Activated CD8-positive, alpha-beta memory T cell treated with anti-CD3 and anti-CD28 coated beads, Interleukin-2, amount 50 U/mL, for 24 hours (primary cell): Measurements from ENCODE around the gene MIPOL1.
"Not testable (repeated sequence)": the region's sequence is repeated elsewhere in the genome, so short reads cannot be mapped to it uniquely, and the experiment has no call there.

Experiments
- DNase-seq: peaks from one replicate; pipeline ENCODE4 v3.0.0-alpha.2; 2020; ENCODE audit errors: extremely low read depth

MIPOL1 gene

DNA sequence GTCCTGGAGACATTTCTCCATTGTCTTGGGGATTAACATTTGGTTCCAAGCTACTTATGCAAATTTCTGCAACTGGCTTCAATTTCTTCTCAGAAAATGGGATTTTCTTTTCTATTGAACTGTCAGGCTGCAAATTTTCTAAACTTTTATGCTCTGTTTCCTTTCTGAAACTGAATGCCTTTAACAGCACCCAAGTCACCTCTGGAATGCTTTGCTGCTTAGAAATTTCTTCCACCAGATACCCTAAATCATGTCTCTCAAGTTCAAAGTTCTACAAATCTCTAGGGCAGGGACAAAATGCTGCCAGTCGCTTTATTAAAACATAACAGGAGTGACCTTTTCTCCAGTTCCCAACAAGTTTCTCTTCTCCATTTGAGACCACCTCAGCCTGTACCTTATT, 264.7 kb downstream of the MIPOL1 start:
- not testable (repeated sequence) for DNase-seq

- no peak for DNase-seq
Measured at GRCh38 chr14:37464192-37464858, 266.6 kb downstream of the MIPOL1 start.

DNA sequence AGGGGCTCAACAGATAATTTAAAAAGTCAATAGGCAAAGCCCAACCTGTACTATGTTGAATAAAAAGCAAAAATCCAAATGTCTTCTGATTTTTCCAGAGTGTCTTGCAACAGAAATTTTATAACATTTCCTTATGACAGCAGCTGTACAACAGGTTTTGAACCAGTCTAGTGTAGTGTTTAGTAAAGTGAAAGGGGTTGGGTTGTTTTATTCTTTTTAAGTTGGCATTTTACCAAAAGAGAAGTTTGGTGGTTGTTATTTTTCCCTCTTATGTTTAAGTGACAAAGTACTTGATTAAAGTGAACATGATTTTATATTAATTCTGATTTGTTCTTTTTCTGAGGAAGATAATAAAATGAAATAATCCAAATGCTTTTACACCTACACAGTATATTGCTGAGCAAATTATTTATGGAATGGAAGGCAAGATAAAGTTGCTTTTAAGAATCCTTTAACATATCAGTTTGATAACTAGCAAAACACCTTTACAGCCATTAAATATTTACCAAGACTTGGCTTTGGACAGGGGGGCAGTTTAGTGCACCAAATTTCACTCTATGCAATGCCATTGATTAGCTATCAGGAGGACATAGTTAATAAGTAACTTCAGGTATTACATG, 268.4 kb downstream of the MIPOL1 start:
- no peak for DNase-seq

DNA sequence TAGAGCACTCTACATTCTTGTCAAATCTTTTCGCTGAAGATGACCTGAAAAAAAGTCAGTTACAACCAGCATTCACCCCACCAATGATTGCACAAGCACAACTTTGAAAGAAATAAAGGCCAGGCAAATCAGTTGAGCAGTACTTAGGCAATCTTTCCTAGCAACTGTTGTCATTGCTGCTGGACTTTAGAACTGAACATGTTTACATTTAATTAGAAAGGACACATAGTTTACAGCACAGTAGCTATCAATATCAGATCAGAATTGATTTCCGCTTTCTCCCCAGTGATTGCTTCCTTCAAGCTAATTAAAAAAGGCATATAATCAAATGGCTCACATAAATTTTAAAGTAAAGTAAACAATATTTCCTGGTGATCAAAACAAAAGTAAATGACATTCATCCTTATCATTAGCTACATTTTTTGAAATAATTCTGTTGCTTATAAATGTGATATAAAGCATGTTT, 268.9 kb downstream of the MIPOL1 start:
- DNase-seq = no peak

- DNase-seq = no peak
Measured at GRCh38 chr14:37469650-37470049, 271.9 kb downstream of the MIPOL1 start.

DNA sequence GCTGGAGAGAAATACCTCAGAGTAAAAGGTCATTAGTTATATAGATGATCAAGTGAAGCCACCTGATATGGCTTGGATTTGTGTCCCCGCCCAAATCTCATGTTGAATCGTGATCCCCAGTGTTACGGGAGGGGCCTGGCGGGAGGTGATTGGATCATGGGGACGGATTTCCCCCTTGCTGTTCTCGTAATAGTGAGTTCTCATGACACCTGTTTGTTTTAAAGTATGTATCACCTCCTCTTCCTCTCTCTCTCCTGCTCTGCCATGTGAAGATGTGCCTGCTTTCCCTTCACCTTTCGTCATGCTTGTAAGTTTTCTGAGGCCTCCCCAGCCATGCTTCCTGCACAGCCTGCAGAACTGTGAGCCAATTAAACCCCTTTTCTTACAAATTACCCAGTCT, 272.5 kb downstream of the MIPOL1 start:
- no peak for DNase-seq

- DNase-seq = no peak
Measured at GRCh38 chr14:37472906-37473305, 275.2 kb downstream of the MIPOL1 start.

DNA sequence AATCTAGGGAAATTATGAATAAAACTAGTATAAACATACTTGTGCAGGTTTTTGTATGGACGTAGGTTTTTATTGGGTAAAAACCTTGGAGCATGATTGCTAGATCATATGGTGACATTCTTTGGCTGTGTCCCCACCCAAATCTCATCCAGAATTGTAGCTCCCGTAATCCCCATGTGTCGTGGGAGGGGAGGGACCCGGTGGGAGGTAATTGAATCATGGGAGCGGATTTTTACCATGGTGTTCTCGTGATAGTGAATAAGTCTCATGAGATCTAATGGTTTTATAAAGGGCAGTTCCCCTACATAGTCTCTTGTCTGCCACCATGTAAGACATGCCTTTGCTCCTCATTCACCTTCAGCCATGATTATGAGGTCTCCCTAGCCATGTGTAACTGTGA, 276.5 kb downstream of the MIPOL1 start:
- no peak for DNase-seq

GRCh38 chr14:37480446-37481290, 282.9 kb downstream of the MIPOL1 start:
- DNase-seq = no peak

- DNase-seq = no peak
Measured at GRCh38 chr14:37482428-37482827, 284.7 kb downstream of the MIPOL1 start.

DNA sequence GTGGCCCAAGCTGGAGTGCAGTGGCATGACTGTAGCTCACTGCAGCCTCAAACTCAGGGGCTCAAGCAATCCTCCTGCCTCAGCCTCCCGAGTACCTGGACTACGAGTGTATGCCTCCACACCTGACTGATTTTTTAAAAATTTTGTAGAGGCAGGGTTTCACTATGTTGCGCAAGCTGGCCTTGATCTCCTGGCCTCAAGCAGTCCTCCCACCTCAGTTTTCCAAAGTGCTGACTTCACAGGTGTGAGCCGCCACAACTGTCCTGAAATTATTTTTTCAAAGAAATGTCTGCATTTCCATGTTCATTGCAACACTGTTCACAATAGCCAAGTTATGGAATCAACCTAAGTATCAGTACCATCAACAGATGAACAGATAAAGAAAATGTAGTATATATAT, 285.9 kb downstream of the MIPOL1 start:
- DNase-seq = no peak

- no peak for DNase-seq
Measured at GRCh38 chr14:37490607-37491006, 292.9 kb downstream of the MIPOL1 start.

- no peak for DNase-seq
Measured at GRCh38 chr14:37491076-37491475, 293.3 kb downstream of the MIPOL1 start.

DNA sequence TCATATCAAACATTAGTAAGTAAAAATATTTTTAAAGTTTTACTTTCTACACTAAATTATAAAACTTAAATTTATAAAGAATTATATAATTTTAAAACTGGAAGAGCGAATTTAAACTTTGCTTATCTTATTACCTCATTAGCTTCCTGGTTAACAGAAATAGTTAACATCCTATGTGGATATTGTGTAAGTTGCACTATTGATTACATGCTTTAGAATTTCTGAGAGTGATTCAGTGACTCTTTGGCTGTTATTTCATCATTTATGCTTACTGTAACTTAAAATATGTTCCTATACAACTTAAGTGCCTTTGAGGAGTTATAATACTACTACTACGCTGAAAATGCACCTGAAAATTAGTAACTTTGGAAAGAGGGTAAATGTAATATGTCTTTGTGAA, 295.9 kb downstream of the MIPOL1 start:
- DNase-seq = no peak

DNA sequence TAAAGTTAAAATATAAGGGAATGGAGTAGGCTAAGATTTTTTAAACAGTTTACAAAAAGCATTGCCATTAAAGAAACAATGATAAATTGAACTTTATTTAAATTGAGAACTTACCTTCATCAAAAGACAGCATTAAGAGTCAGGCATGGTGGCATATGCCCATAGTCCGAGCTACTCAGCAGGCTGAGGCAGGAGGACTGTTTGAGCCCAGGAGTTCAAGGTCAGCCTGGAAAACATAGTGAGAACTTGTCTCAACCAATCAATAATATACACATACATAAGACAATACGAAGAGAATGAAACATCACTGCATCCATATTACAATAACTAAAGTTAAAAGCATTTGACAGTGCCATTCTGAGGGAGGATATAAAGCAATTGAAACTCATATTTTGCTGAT, 299.7 kb downstream of the MIPOL1 start:
- DNase-seq = no peak

DNA sequence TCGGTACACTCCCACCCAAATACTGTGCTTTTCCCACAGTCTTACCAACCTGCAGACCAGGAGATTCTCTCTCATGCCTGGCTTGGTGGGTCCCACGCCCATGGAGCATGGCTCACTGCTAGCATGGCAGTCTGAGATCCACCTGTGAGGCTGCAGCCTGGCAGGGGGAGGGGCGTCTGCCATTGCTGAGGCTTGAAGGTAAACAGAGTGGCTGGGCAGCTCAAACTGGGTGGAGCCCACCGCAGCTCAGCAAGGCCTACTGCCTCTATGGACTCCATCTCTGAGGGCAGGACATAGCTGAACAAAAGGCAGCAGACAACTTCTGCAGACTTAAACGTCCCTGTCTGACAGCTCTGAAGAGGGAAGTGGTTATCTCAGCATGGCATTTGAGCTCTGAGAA, 304.1 kb downstream of the MIPOL1 start:
- DNase-seq = no peak

DNA sequence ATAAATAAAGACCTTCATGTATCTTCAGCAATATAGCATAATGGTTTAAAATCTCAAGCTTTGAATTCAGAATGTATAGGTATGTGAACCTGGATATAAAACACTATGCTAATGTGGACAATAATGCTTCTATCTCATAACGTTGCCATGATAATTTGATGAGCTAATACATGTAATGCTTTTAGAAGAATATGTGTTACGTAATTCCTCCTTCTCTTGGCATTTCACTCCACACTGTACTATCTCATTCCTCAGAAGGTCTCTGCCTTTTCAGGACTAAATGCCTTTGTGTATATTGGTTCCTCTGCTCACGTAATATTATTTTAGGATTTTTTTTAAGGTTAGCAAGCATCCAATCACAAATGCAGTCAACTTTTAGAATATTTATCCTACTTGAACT, 310.8 kb downstream of the MIPOL1 start:
- DNase-seq = no peak

GRCh38 chr14:37512173-37512572, 314.4 kb downstream of the MIPOL1 start:
- no peak for DNase-seq

GRCh38 chr14:37515771-37516170, 318.0 kb downstream of the MIPOL1 start:
- DNase-seq = no peak

DNA sequence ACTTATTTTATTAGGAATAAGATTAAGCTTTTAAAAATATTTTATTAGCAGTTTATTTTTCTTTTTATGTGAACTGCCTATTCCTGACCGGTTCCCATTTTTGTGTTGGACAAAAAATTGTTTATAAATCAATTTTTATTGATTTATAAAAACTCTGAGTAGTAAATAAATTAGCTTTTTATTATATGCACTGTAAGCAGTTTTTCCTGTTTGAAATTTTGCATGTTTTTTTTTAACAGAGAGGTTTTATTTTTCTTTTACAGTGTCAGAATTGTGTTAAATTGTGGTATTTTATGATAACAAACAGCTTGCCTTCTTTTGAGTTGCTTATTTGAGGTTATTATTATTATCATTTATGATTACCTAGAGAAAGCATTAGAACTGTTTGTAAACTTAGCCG, 329.3 kb downstream of the MIPOL1 start:
- DNase-seq = no peak

DNA sequence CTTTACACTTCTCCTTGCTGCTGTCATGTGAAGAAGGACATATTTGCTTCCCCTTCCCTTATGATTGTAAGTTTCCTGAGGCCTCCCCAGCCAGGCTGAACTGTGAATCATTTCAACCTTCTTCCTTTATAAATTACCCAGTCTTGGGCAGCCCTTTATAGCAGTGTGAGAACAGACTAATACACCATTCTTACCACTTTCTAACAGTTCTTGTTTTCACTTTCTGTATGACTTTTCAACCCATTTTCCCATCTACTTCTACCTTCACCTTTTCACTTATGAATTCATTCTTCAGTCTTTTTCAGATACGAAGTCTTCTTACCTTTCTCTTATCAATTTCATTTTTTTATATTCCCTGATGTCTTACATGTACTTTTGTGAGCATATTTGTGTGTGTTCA, 342.3 kb downstream of the MIPOL1 start:
- no peak for DNase-seq

DNA sequence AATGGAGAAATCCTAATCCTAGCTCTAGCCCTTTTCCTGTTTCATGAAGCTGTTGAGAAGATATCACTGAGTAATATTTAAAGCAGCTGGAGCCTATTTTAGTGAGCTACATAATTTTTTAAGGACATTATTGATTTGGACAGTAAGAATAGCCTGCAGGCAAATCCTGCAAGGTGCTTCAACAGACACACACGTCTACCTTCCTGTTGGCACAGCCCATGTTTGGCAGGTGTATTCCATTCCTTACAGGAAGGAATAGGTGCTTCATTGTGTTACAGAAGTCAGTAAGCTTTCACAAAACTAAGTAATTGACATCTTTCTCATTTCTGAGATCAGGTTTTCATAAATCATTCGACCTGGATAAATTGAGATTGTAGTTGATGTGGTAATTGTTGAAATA, 346.7 kb downstream of the MIPOL1 start:
- no peak for DNase-seq

- DNase-seq = no peak
Measured at GRCh38 chr14:37545174-37545573, 347.4 kb downstream of the MIPOL1 start.
